Measurements from ENCODE around the gene ALDH1L1.

The ALDH1L1 gene

DNA sequence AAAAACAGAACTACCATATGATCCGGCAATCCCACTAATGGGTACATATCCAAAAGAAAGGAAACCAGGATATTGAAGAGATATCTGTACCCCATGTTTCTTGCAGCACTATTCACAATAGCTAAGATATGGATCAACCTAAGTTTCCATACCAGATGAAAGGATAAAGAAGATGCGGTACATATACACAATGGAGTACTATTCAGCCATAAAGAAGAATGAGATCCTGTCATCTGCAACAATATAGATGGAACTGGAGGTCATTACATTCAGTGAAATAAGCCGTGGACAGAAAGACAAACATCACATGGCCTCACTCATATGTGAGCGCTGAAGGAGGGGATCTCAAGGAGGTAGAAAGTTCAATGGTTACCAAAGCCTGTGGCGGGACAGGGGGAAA, 99.4 kb downstream of the ALDH1L1 start:
- no peaks in the 10 kb centered on the region for H3K9me2 ChIP-seq (replicated peaks; ENCODE audit: insufficient read depth, low read length)
- no peaks in the 10 kb centered on the region for H4K20me1 ChIP-seq (ENCODE audit: insufficient read depth, low read length)
- H3K36me3 ChIP-seq (replicated peaks; ENCODE audit: insufficient read depth, low read length): no peaks in the 10 kb centered on the region
- H3F3A ChIP-seq (ENCODE audit: insufficient read depth, low read length): no peaks in the 10 kb centered on the region
- H3K4me3 ChIP-seq (ENCODE audit: low read length): no peak overlapping the region
- no peak for TF ChIP-seq EZH2phosphoT487 (IDR thresholded peaks at IDR 0.05; ENCODE audit: low read length)
- TF ChIP-seq CTCF (IDR thresholded peaks at IDR 0.05; ENCODE audit: low read length): no peak
- no peak for TF ChIP-seq EZH2 (optimal IDR thresholded peaks at IDR 0.05; ENCODE audit: low read depth, low read length)
- no peak for DNase-seq
- H2AFZ ChIP-seq (ENCODE audit: low read length): no peak overlapping the region
- H3K4me2 ChIP-seq (ENCODE audit: low read depth, low read length): no peak overlapping the region
- no peaks in the 10 kb centered on the region for H3K27me3 ChIP-seq (replicated peaks; ENCODE audit: insufficient read depth, low read length)
- no peak overlapping the region for H3K9ac ChIP-seq (ENCODE audit: low read length)
- H3K27ac ChIP-seq (ENCODE audit: low read length): no peak overlapping the region
- H3K4me1 ChIP-seq (ENCODE audit: low read length): no peaks in the 10 kb centered on the region
- no peaks in the 10 kb centered on the region for H3K9me3 ChIP-seq (replicated peaks; ENCODE audit: insufficient read depth, low read length)
- H3K79me2 ChIP-seq (ENCODE audit: low read length): peaks cover 4% of the 10 kb centered on the region; the same call in 1 of the 2 replicates

DNA sequence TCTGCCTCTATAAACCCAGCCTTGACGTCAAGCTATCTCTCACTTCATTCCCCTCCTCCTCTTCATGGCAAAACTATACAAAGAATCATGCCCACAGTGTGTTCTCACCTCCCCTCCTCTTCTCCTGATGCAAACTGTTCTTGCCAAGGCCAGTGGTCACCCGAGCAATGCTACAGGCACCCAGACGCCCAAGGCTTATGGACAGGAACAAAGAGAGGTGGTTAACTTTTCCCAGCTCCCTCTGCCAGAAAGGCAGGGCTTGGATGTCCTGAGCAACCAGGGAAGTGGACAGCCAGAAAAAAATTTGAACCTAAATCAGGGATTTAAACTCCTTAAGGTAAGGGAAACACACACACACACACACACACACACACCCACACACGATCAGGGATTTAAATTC, 101.5 kb downstream of the ALDH1L1 start:
- Histone ChIP-seq H3K27ac (ENCODE audit: low read length) (no peak overlapping the region), H3K9me3 (replicated peaks; ENCODE audit: insufficient read depth, low read length) (no peaks in the 10 kb centered on the region), H2AFZ (ENCODE audit: low read length) (no peak overlapping the region), H4K20me1 (ENCODE audit: insufficient read depth, low read length) (no peaks in the 10 kb centered on the region), H3K4me3 (ENCODE audit: low read length) (no peak overlapping the region), H3K79me2 (ENCODE audit: low read length) (peaks cover 4% of the 10 kb centered on the region; the same call in 1 of the 2 replicates), H3F3A (ENCODE audit: insufficient read depth, low read length) (no peaks in the 10 kb centered on the region), H3K9ac (ENCODE audit: low read length) (no peak overlapping the region), H3K27me3 (replicated peaks; ENCODE audit: insufficient read depth, low read length) (no peaks in the 10 kb centered on the region), H3K4me1 (ENCODE audit: low read length) (no peaks in the 10 kb centered on the region), H3K4me2 (ENCODE audit: low read depth, low read length) (no peak overlapping the region), H3K9me2 (replicated peaks; ENCODE audit: insufficient read depth, low read length) (no peaks in the 10 kb centered on the region), H3K36me3 (replicated peaks; ENCODE audit: insufficient read depth, low read length) (no peaks in the 10 kb centered on the region)
- DNase-seq: no peak
- TF ChIP-seq EZH2 (optimal IDR thresholded peaks at IDR 0.05; ENCODE audit: low read depth, low read length) (no peak), CTCF (IDR thresholded peaks at IDR 0.05; ENCODE audit: low read length) (no peak), EZH2phosphoT487 (IDR thresholded peaks at IDR 0.05; ENCODE audit: low read length) (no peak)

GRCh38 chr3:126077754-126078153, 102.6 kb downstream of the ALDH1L1 start:
- no peak overlapping the region for H3K4me3 ChIP-seq (ENCODE audit: low read length)
- H3K79me2 ChIP-seq (ENCODE audit: low read length): no peaks in the 10 kb centered on the region; the same call in 1 of the 2 replicates
- no peak for TF ChIP-seq EZH2phosphoT487 (IDR thresholded peaks at IDR 0.05; ENCODE audit: low read length)
- TF ChIP-seq CTCF (IDR thresholded peaks at IDR 0.05; ENCODE audit: low read length): no peak
- TF ChIP-seq EZH2 (optimal IDR thresholded peaks at IDR 0.05; ENCODE audit: low read depth, low read length): no peak
- H3K27ac ChIP-seq (ENCODE audit: low read length): no peak overlapping the region
- H4K20me1 ChIP-seq (ENCODE audit: insufficient read depth, low read length): no peaks in the 10 kb centered on the region
- H3K9me2 ChIP-seq (replicated peaks; ENCODE audit: insufficient read depth, low read length): no peaks in the 10 kb centered on the region
- no peak overlapping the region for H3K9ac ChIP-seq (ENCODE audit: low read length)
- no peaks in the 10 kb centered on the region for H3K27me3 ChIP-seq (replicated peaks; ENCODE audit: insufficient read depth, low read length)
- DNase-seq: no peak
- H3K36me3 ChIP-seq (replicated peaks; ENCODE audit: insufficient read depth, low read length): no peaks in the 10 kb centered on the region
- H3K4me1 ChIP-seq (ENCODE audit: low read length): no peaks in the 10 kb centered on the region
- no peaks in the 10 kb centered on the region for H3K9me3 ChIP-seq (replicated peaks; ENCODE audit: insufficient read depth, low read length)
- no peak overlapping the region for H2AFZ ChIP-seq (ENCODE audit: low read length)
- H3K4me2 ChIP-seq (ENCODE audit: low read depth, low read length): no peak overlapping the region
- H3F3A ChIP-seq (ENCODE audit: insufficient read depth, low read length): no peaks in the 10 kb centered on the region
